ENCODE results near the gene ARHGAP40. TPM values are rescaled to one million over a fixed set of nuclear protein-coding genes. Genes with fewer than 3 reads are reported as not detected.

Gene ARHGAP40
- total and polyA plus RNA-seq, 2 of the 13 experiments (the other 11 are each of a cell fraction or from before 2014, with no cell fraction given), result 0.75 to 2.1 TPM

GRCh38 chr20:38680500-38681306 lies 79.1 kb downstream of the ARHGAP40 start (continued):
- no peak for TF ChIP-seq ZNF512 (CRISPR knock-in tag; IDR thresholded peaks at IDR 0.05)
- TF ChIP-seq FOSL2 (CRISPR knock-in tag; IDR thresholded peaks at IDR 0.05), result peak; percentile 25; the same call in 1 of the 2 replicates
- no peak for TF ChIP-seq ZNF383 (CRISPR knock-in tag; IDR thresholded peaks at IDR 0.05; ENCODE audit: borderline replicate concordance)
- TF ChIP-seq ZSCAN22 (CRISPR knock-in tag; IDR thresholded peaks at IDR 0.05), result no peak
- no peak for TF ChIP-seq ZNF235 (CRISPR knock-in tag; IDR thresholded peaks at IDR 0.05; ENCODE audit: borderline replicate concordance)
- TF ChIP-seq MZF1 (CRISPR knock-in tag; IDR thresholded peaks at IDR 0.05; ENCODE audit: borderline replicate concordance), result no peak
- peak; percentile 94 for TF ChIP-seq ZBTB44 (CRISPR knock-in tag; IDR thresholded peaks at IDR 0.05)
- TF ChIP-seq KDM1A (CRISPR knock-in tag; IDR thresholded peaks at IDR 0.05), result no peak
- TF ChIP-seq ERF (CRISPR knock-in tag; IDR thresholded peaks at IDR 0.05), result peak; percentile 86
- TF ChIP-seq JUNB (CRISPR knock-in tag; IDR thresholded peaks at IDR 0.05; ENCODE audit: borderline replicate concordance), result 0 out of 2 replicates have a peak, but pooled peaks have one; percentile 26
- TF ChIP-seq MEF2D (CRISPR knock-in tag; IDR thresholded peaks at IDR 0.05), result no peak
- no peak for TF ChIP-seq MTF2 (CRISPR knock-in tag; IDR thresholded peaks at IDR 0.05; ENCODE audit: borderline replicate concordance)
- no peak for TF ChIP-seq RXRA (CRISPR knock-in tag; IDR thresholded peaks at IDR 0.05)
- TF ChIP-seq FOXP1 (IDR thresholded peaks at IDR 0.05), result no peak
- TF ChIP-seq FOXP1 (CRISPR knock-in tag; IDR thresholded peaks at IDR 0.05), result no peak
- TF ChIP-seq SETDB1 (CRISPR knock-in tag; IDR thresholded peaks at IDR 0.05; ENCODE audit: borderline replicate concordance), result no peak
- TF ChIP-seq ZNF850 (CRISPR knock-in tag; conservative IDR thresholded peaks at IDR 0.05), result no peak
- TF ChIP-seq FOXK2 (IDR thresholded peaks at IDR 0.05), result no peak
- no peak for TF ChIP-seq RELA (CRISPR knock-in tag; IDR thresholded peaks at IDR 0.05)
- TF ChIP-seq PREB (CRISPR knock-in tag; IDR thresholded peaks at IDR 0.05), result no peak
- no peak for TF ChIP-seq ZNF724P (CRISPR knock-in tag; IDR thresholded peaks at IDR 0.05; ENCODE audit: borderline replicate concordance)
- no peak for TF ChIP-seq HNF4A (CRISPR knock-in tag; IDR thresholded peaks at IDR 0.05)
- TF ChIP-seq PAX8 (CRISPR knock-in tag; IDR thresholded peaks at IDR 0.05; ENCODE audit: borderline replicate concordance), result no peak
- no peak for TF ChIP-seq ZNF552 (CRISPR knock-in tag; IDR thresholded peaks at IDR 0.05; ENCODE audit: borderline replicate concordance)
- peak; percentile 28; the same call in 1 of the 2 replicates for TF ChIP-seq ZNF691 (CRISPR knock-in tag; IDR thresholded peaks at IDR 0.05; ENCODE audit: borderline replicate concordance, low read depth)
